NCI-H524 (cell line): ENCODE data around the gene OTUD5.
"Not testable (repeated sequence)": the region's sequence is repeated elsewhere in the genome, so short reads cannot be mapped to it uniquely, and the experiment has no call there.

Experiments used
- DNase-seq, 2 experiments: peaks; one replicate each; lab custom pipeline; 2025; lab: John Stamatoyannopoulos, UW

The OTUD5 gene

DNA sequence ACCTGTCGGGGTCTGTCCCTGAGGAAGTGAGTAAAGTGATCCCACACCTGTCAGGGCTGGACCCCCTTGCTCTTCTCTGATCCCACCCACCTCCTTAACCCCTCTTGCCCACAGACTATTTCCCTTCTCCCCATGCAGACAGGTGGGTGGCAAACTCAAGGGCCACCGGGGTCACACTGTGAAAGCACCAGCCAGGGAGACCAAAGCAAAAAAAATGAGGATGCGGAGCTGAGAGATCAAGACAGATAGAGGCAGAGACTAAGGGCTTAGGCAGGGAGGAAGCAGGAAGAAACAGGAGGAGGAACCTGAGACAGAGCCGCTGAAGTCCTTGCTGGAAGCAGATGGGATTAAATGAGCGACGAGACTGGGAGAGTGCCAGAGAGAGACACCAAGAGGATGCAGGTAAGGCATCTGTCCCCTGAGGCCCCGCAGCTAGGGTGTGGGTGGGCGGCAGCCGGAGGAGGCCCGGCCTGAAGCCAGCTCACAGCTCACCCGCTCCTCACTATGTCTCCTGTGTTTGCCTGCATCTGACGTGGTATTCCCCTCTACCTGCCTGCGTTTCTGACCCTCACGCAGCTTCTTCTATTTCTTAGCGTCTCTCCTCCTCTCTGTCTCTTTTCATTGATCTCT is 67.0 kb downstream of the OTUD5 start:
- peak; percentile 34 to 70 for DNase-seq

DNA sequence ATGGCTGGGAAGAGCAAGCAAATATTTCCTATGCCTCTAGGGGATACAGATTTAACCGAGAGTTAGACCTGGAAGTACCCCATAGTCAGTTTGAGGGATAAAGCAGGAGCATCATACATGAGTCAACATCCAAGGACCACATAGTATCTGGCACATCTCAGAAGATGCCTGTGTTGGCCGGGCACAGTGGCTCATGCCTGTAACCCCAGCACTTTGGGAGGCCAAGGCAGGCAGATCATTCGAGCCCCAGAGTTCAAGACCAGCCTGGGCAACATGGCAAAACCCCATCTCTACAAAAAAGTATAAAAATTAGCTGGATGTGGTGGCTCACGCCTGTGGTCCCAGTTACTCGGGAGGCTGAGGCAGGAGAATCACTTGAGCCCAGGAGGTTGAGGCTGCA is 70.8 kb downstream of the OTUD5 start:
- not testable (repeated sequence) for DNase-seq

DNA sequence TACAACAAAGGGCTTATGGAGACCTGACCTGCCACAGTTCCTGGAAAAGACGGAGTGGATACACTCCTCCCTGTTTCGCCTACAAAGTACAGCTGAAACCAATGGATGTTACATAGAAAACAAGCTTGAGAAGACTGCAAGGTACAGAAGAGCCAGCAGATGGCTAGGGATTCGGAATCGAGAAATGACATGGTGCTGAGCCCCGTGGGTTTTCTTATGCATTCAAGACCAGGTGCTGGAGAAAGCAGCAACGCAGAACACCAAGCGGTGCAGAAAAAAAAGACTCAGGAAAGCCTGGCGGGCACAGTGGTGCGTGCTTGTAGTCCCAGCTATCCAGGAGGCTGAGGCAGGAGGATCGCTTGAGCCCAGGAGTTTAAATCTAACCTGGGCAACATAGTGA is 73.7 kb downstream of the OTUD5 start:
- peak; percentile 8 to 36 for DNase-seq

GRCh38 chrX:48876944-48877343 is 80.5 kb downstream of the OTUD5 start:
- DNase-seq: not testable (repeated sequence)
